ENCODE results near the gene KCNMB1. TPM values are rescaled to one million over a fixed set of nuclear protein-coding genes. Genes with fewer than 3 reads are reported as not detected.

The KCNMB1 gene
- polyA plus RNA-seq, 1 donor from 2014 or later = not detected

- no peak overlapping the region for H2AFZ ChIP-seq (ENCODE audit: low read depth, low read length)
- no peaks in the 10 kb centered on the region for H3K36me3 ChIP-seq (ENCODE audit: insufficient read depth, low read length)
- TF ChIP-seq TAF1 (IDR thresholded peaks at IDR 0.05; ENCODE audit: low read depth) = no peak
- TF ChIP-seq MXI1 (conservative IDR thresholded peaks at IDR 0.05; ENCODE audit: poor library complexity, severe bottlenecking) = no peak
- TF ChIP-seq CTCF (IDR thresholded peaks at IDR 0.05; ENCODE audit: poor library complexity, severe bottlenecking) = no peak
- no peak for TF ChIP-seq RAD21 (conservative IDR thresholded peaks at IDR 0.05)
- no peak for TF ChIP-seq POLR2AphosphoS5 (IDR thresholded peaks at IDR 0.05)
- no peak for TF ChIP-seq SMC3 (conservative IDR thresholded peaks at IDR 0.05; ENCODE audit: poor library complexity)
- no peak for TF ChIP-seq REST (IDR thresholded peaks at IDR 0.05; ENCODE audit: borderline replicate concordance)
- TF ChIP-seq EP300 (conservative IDR thresholded peaks at IDR 0.05; ENCODE audit: poor library complexity, severe bottlenecking) = no peak
- no peak for TF ChIP-seq EZH2 (IDR thresholded peaks at IDR 0.05; ENCODE audit: borderline replicate concordance, insufficient read depth, low read length, poor library complexity, severe bottlenecking)
- no peak overlapping the region for H3K9ac ChIP-seq (ENCODE audit: low read length)
- H3K4me2 ChIP-seq (ENCODE audit: low read length) = no peak overlapping the region
- H3K9me3 ChIP-seq (ENCODE audit: low read length) = no peaks in the 10 kb centered on the region
- H3K9me2 ChIP-seq (ENCODE audit: insufficient read depth, low read length) = no peaks in the 10 kb centered on the region
- H4K20me1 ChIP-seq (ENCODE audit: insufficient read depth) = no peaks in the 10 kb centered on the region
- H3K79me2 ChIP-seq (replicated peaks; ENCODE audit: insufficient read depth, low read length) = no peaks in the 10 kb centered on the region
- H3K27me3 ChIP-seq (ENCODE audit: insufficient read depth, low read depth, low read length) = no peaks in the 10 kb centered on the region
- H3K27ac ChIP-seq (ENCODE audit: low read length) = no peak overlapping the region
- H3F3A ChIP-seq (ENCODE audit: insufficient read depth, low read length, poor library complexity, severe bottlenecking) = no peaks in the 10 kb centered on the region
- no peak overlapping the region for H3K4me3 ChIP-seq (ENCODE audit: low read length)
These were observed 59.6 kb downstream of the KCNMB1 start for GRCh38 chr5:170329524-170329923.

- H3F3A ChIP-seq (ENCODE audit: insufficient read depth, low read length, poor library complexity, severe bottlenecking) = no peaks in the 10 kb centered on the region
- no peak overlapping the region for H3K27ac ChIP-seq (ENCODE audit: low read length)
- H3K9me2 ChIP-seq (ENCODE audit: insufficient read depth, low read length) = no peaks in the 10 kb centered on the region
- no peak overlapping the region for H3K4me2 ChIP-seq (ENCODE audit: low read length)
- H4K20me1 ChIP-seq (ENCODE audit: insufficient read depth) = no peaks in the 10 kb centered on the region
- no peaks in the 10 kb centered on the region for H3K79me2 ChIP-seq (replicated peaks; ENCODE audit: insufficient read depth, low read length)
- H3K36me3 ChIP-seq (ENCODE audit: insufficient read depth, low read length) = no peaks in the 10 kb centered on the region
- no peak overlapping the region for H2AFZ ChIP-seq (ENCODE audit: low read depth, low read length)
- H3K9ac ChIP-seq (ENCODE audit: low read length) = no peak overlapping the region
- no peaks in the 10 kb centered on the region for H3K27me3 ChIP-seq (ENCODE audit: insufficient read depth, low read depth, low read length)
- no peaks in the 10 kb centered on the region for H3K9me3 ChIP-seq (ENCODE audit: low read length)
- TF ChIP-seq POLR2AphosphoS5 (IDR thresholded peaks at IDR 0.05) = no peak
- TF ChIP-seq REST (IDR thresholded peaks at IDR 0.05; ENCODE audit: borderline replicate concordance) = no peak
- TF ChIP-seq EZH2 (IDR thresholded peaks at IDR 0.05; ENCODE audit: borderline replicate concordance, insufficient read depth, low read length, poor library complexity, severe bottlenecking) = no peak
- no peak for TF ChIP-seq MXI1 (conservative IDR thresholded peaks at IDR 0.05; ENCODE audit: poor library complexity, severe bottlenecking)
- no peak for TF ChIP-seq RAD21 (conservative IDR thresholded peaks at IDR 0.05)
- no peak for TF ChIP-seq SMC3 (conservative IDR thresholded peaks at IDR 0.05; ENCODE audit: poor library complexity)
- no peak overlapping the region for H3K4me3 ChIP-seq (ENCODE audit: low read length)
These were observed 61.3 kb downstream of the KCNMB1 start for GRCh38 chr5:170327829-170328228.
